ENCODE data around the gene MNAT1.
"Not testable (repeated sequence)": the region's sequence is repeated elsewhere in the genome, so short reads cannot be mapped to it uniquely, and the experiment has no call there.

Gene MNAT1

GRCh38 chr14:60790850-60791249 lies 56.3 kb downstream of the MNAT1 start:
- no peak for DNase-seq
- in situ Hi-C loops (cut with MboI; ENCODE audit: low pct_unique_long_range_greater_than_20kb, low sequenced_read_pairs): no loop called here

- in situ Hi-C loops (cut with MboI; ENCODE audit: low pct_unique_long_range_greater_than_20kb, low sequenced_read_pairs): no loop called here
- DNase-seq: no peak
These were observed 61.9 kb downstream of the MNAT1 start for GRCh38 chr14:60796434-60796833.

- in situ Hi-C loops (cut with MboI; ENCODE audit: low pct_unique_long_range_greater_than_20kb, low sequenced_read_pairs): no loop called here
- no peak for DNase-seq
These were observed 65.8 kb downstream of the MNAT1 start for GRCh38 chr14:60800409-60800808.

GRCh38 chr14:60803871-60804270 lies 69.3 kb downstream of the MNAT1 start:
- no peak for DNase-seq
- in situ Hi-C loops (cut with MboI; ENCODE audit: low pct_unique_long_range_greater_than_20kb, low sequenced_read_pairs): no loop called here

- no peak for DNase-seq
- in situ Hi-C loops (cut with MboI; ENCODE audit: low pct_unique_long_range_greater_than_20kb, low sequenced_read_pairs): no loop called here
These were observed 71.4 kb downstream of the MNAT1 start for GRCh38 chr14:60805841-60806430.

GRCh38 chr14:60807247-60807646 lies 72.7 kb downstream of the MNAT1 start:
- DNase-seq: no peak
- in situ Hi-C loops (cut with MboI; ENCODE audit: low pct_unique_long_range_greater_than_20kb, low sequenced_read_pairs): no loop called here

GRCh38 chr14:60807971-60808370 lies 73.4 kb downstream of the MNAT1 start:
- in situ Hi-C loops (cut with MboI; ENCODE audit: low pct_unique_long_range_greater_than_20kb, low sequenced_read_pairs): no loop called here
- no peak for DNase-seq

GRCh38 chr14:60812987-60813386 lies 78.4 kb downstream of the MNAT1 start:
- in situ Hi-C loops (cut with MboI; ENCODE audit: low pct_unique_long_range_greater_than_20kb, low sequenced_read_pairs): no loop called here
- no peak for DNase-seq

GRCh38 chr14:60815371-60815770 lies 80.8 kb downstream of the MNAT1 start:
- DNase-seq: peak; percentile 45
- in situ Hi-C loops (cut with MboI; ENCODE audit: low pct_unique_long_range_greater_than_20kb, low sequenced_read_pairs): no loop called here

- DNase-seq: no peak
- in situ Hi-C loops (cut with MboI; ENCODE audit: low pct_unique_long_range_greater_than_20kb, low sequenced_read_pairs): no loop called here
These were observed 82.6 kb downstream of the MNAT1 start for GRCh38 chr14:60817113-60817512.

GRCh38 chr14:60819575-60819974 lies 85.0 kb downstream of the MNAT1 start:
- no peak for DNase-seq
- in situ Hi-C loops (cut with MboI; ENCODE audit: low pct_unique_long_range_greater_than_20kb, low sequenced_read_pairs): no loop called here

- no peak for DNase-seq
- in situ Hi-C loops (cut with MboI; ENCODE audit: low pct_unique_long_range_greater_than_20kb, low sequenced_read_pairs): no loop called here
These were observed 104.0 kb downstream of the MNAT1 start for GRCh38 chr14:60838601-60839000.

GRCh38 chr14:60839057-60839456 lies 104.5 kb downstream of the MNAT1 start:
- DNase-seq: no peak
- in situ Hi-C loops (cut with MboI; ENCODE audit: low pct_unique_long_range_greater_than_20kb, low sequenced_read_pairs): no loop called here

- no peak for DNase-seq
- in situ Hi-C loops (cut with MboI; ENCODE audit: low pct_unique_long_range_greater_than_20kb, low sequenced_read_pairs): no loop called here
These were observed 105.1 kb downstream of the MNAT1 start for GRCh38 chr14:60839657-60840056.

- no peak for DNase-seq
- in situ Hi-C loops (cut with MboI; ENCODE audit: low pct_unique_long_range_greater_than_20kb, low sequenced_read_pairs): no loop called here
These were observed 105.8 kb downstream of the MNAT1 start for GRCh38 chr14:60840313-60840712.

GRCh38 chr14:60845523-60845922 lies 111.0 kb downstream of the MNAT1 start:
- in situ Hi-C loops (cut with MboI; ENCODE audit: low pct_unique_long_range_greater_than_20kb, low sequenced_read_pairs): no loop called here
- peak; percentile 35 for DNase-seq

- no peak for DNase-seq
These were observed 113.5 kb downstream of the MNAT1 start for GRCh38 chr14:60848066-60848465.

GRCh38 chr14:60851692-60852091 lies 117.1 kb downstream of the MNAT1 start:
- DNase-seq; in situ Hi-C loops (cut with MboI; ENCODE audit: low pct_unique_long_range_greater_than_20kb, low sequenced_read_pairs): not testable (repeated sequence)

More at GRCh38 chr14:60848066-60848465, 113.5 kb downstream of the MNAT1 start:
- in situ Hi-C loops (cut with MboI; ENCODE audit: low pct_unique_long_range_greater_than_20kb, low sequenced_read_pairs): no loop called here

- in situ Hi-C loops (cut with MboI; ENCODE audit: low pct_unique_long_range_greater_than_20kb, low sequenced_read_pairs): no loop called here
- DNase-seq: no peak
These were observed 121.5 kb downstream of the MNAT1 start for GRCh38 chr14:60856111-60856510.

- DNase-seq: no peak
- in situ Hi-C loops (cut with MboI; ENCODE audit: low pct_unique_long_range_greater_than_20kb, low sequenced_read_pairs): no loop called here
These were observed 125.0 kb downstream of the MNAT1 start for GRCh38 chr14:60859525-60859924.

GRCh38 chr14:60861545-60862140 lies 127.1 kb downstream of the MNAT1 start:
- in situ Hi-C loops (cut with MboI; ENCODE audit: low pct_unique_long_range_greater_than_20kb, low sequenced_read_pairs): no loop called here
- DNase-seq: no peak
